ENCODE measurements around the gene ATF7IP2. TPM values are rescaled to one million over a fixed set of nuclear protein-coding genes. Genes with fewer than 3 reads are reported as not detected.
"Not testable (repeated sequence)": the region's sequence is repeated elsewhere in the genome, so short reads cannot be mapped to it uniquely, and the experiment has no call there.

The ATF7IP2 gene
- total and polyA plus RNA-seq, 4 donors: 4.9 to 21.2 (median 12.5) TPM

- not testable (repeated sequence) for ATAC-seq (ENCODE audit: low FRiP score); DNase-seq; H3K4me3 ChIP-seq (ENCODE audit: low read length in 2 of 2); H3K9me3 ChIP-seq (ENCODE audit: control insufficient read depth, low read length); H3K4me1 ChIP-seq (ENCODE audit: control insufficient read depth in 1 of 2, insufficient read depth in 2 of 2, low read length in 2 of 2); H3K36me3 ChIP-seq (ENCODE audit: control insufficient read depth in 1 of 2, insufficient read depth in 2 of 2, low read length in 1 of 2); H3K27me3 ChIP-seq (ENCODE audit: control insufficient read depth in 1 of 2, insufficient read depth in 2 of 2, low read length in 1 of 2); H3K27ac ChIP-seq (ENCODE audit: low read depth in 1 of 2, low read length in 2 of 2)
- intact Hi-C loops (cut with DNase I): loop anchor here (5.0 to 10.0 kb wide), 2 partner anchors 188 to 1940 kb away; no protein-coding TSS in a partner anchor
- 73 to 78% methylated on average over 3 of the region's 3 CpGs for WGBS, 2 donors
These were observed 119.4 kb downstream of the ATF7IP2 start for GRCh38 chr16:10505286-10505685.

- ATAC-seq (ENCODE audit: low FRiP score): peak; percentile 85
- peak in 1 of 2 donors; percentile 56 for DNase-seq
- intact Hi-C loops (cut with DNase I): loop anchor here (1.0 to 10.0 kb wide), 5 partner anchors 192 to 1945 kb away; no protein-coding TSS in a partner anchor
- no peaks in the 10 kb centered on the region for H3K36me3 ChIP-seq (ENCODE audit: control insufficient read depth in 1 of 2, insufficient read depth in 2 of 2, low read length in 1 of 2)
- H3K4me1 ChIP-seq (ENCODE audit: control insufficient read depth in 1 of 2, insufficient read depth in 2 of 2, low read length in 2 of 2): no peaks in the 10 kb centered on the region
- H3K9me3 ChIP-seq (ENCODE audit: control insufficient read depth, low read length): no peaks in the 10 kb centered on the region
- no peaks in the 10 kb centered on the region for H3K27me3 ChIP-seq (ENCODE audit: control insufficient read depth in 1 of 2, insufficient read depth in 2 of 2, low read length in 1 of 2)
- WGBS, 2 donors: 25 to 26% methylated on average over 6 of the region's 6 CpGs
- no peak overlapping the region for H3K27ac ChIP-seq (ENCODE audit: low read depth in 1 of 2, low read length in 2 of 2)
- no peak overlapping the region for H3K4me3 ChIP-seq (ENCODE audit: low read length in 2 of 2)
These were observed 123.7 kb downstream of the ATF7IP2 start for GRCh38 chr16:10509534-10510025.

GRCh38 chr16:10510279-10510678 is 124.4 kb downstream of the ATF7IP2 start:
- Histone ChIP-seq H3K27ac (ENCODE audit: low read depth in 1 of 2, low read length in 2 of 2) (no peak overlapping the region), H3K4me1 (ENCODE audit: control insufficient read depth in 1 of 2, insufficient read depth in 2 of 2, low read length in 2 of 2) (peaks cover 0 to 3% of the 10 kb centered on the region in 2 donors), H3K27me3 (ENCODE audit: control insufficient read depth in 1 of 2, insufficient read depth in 2 of 2, low read length in 1 of 2) (no peaks in the 10 kb centered on the region), H3K4me3 (ENCODE audit: low read length in 2 of 2) (no peak overlapping the region), H3K9me3 (ENCODE audit: control insufficient read depth, low read length) (no peaks in the 10 kb centered on the region), H3K36me3 (ENCODE audit: control insufficient read depth in 1 of 2, insufficient read depth in 2 of 2, low read length in 1 of 2) (no peaks in the 10 kb centered on the region)
- intact Hi-C loops (cut with DNase I): loop anchor here in 1 of 2 donors (5.0 kb wide), 2 partner anchors 193 to 407 kb away; no protein-coding TSS in a partner anchor
- DNase-seq (no peak), ATAC-seq (ENCODE audit: low FRiP score) (no peak)
- WGBS, 2 donors: 65 to 71% methylated on average over 1 to 2 of the region's 2 CpGs

- Histone ChIP-seq H3K9me3 (ENCODE audit: control insufficient read depth, low read length) (no peaks in the 10 kb centered on the region), H3K4me1 (ENCODE audit: control insufficient read depth in 1 of 2, insufficient read depth in 2 of 2, low read length in 2 of 2) (peaks cover 0 to 7% of the 10 kb centered on the region in 2 donors), H3K36me3 (ENCODE audit: control insufficient read depth in 1 of 2, insufficient read depth in 2 of 2, low read length in 1 of 2) (no peaks in the 10 kb centered on the region), H3K27me3 (ENCODE audit: control insufficient read depth in 1 of 2, insufficient read depth in 2 of 2, low read length in 1 of 2) (no peaks in the 10 kb centered on the region), H3K4me3 (ENCODE audit: low read length in 2 of 2) (no peak overlapping the region), H3K27ac (ENCODE audit: low read depth in 1 of 2, low read length in 2 of 2) (no peak overlapping the region)
- ATAC-seq (ENCODE audit: low FRiP score): no peak
- 88 to 91% methylated on average over 1 of the region's 1 CpG for WGBS, 2 donors
- intact Hi-C loops (cut with DNase I): loop anchor here in 1 of 2 donors (5.0 kb wide), 2 partner anchors 195 to 405 kb away; no protein-coding TSS in a partner anchor
- DNase-seq: no peak
These were observed 126.0 kb downstream of the ATF7IP2 start for GRCh38 chr16:10511829-10512228.

GRCh38 chr16:10514369-10515055 is 128.7 kb downstream of the ATF7IP2 start:
- peaks cover 0 to 7% of the 10 kb centered on the region in 2 donors for H3K4me1 ChIP-seq (ENCODE audit: control insufficient read depth in 1 of 2, insufficient read depth in 2 of 2, low read length in 2 of 2)
- peak; percentile 62 for ATAC-seq (ENCODE audit: low FRiP score)
- H3K27me3 ChIP-seq (ENCODE audit: control insufficient read depth in 1 of 2, insufficient read depth in 2 of 2, low read length in 1 of 2): no peaks in the 10 kb centered on the region
- intact Hi-C loops (cut with DNase I): loop anchor here (2.0 to 5.0 kb wide), 3 partner anchors 197 to 403 kb away; no protein-coding TSS in a partner anchor
- no peak for DNase-seq
- H3K4me3 ChIP-seq (ENCODE audit: low read length in 2 of 2): no peak overlapping the region
- no peaks in the 10 kb centered on the region for H3K36me3 ChIP-seq (ENCODE audit: control insufficient read depth in 1 of 2, insufficient read depth in 2 of 2, low read length in 1 of 2)
- no peaks in the 10 kb centered on the region for H3K9me3 ChIP-seq (ENCODE audit: control insufficient read depth, low read length)
- 23% methylated on average over 6 of the region's 6 CpGs for WGBS, 2 donors
- peak overlapping the region; percentile 64 to 80 for H3K27ac ChIP-seq (ENCODE audit: low read depth in 1 of 2, low read length in 2 of 2)

DNA sequence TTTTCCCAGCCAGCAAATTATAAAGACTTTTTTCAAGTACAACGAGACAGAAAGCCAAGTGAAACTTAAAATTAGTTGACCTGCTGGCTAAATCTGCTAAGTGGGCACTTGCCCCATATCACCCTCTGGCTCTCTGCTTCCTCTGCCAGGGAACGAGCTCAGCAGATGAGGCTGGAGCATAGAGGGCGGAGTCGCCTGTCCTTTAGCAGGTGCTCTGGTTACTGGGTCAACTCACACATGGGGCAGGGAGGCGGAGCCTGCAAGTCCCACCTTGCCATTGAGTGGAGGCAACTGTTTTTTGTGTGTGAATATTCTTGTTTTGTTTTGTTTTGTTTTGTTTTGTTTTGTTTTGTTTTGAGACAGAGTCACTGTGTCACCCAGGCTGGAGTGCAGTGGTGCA is 132.0 kb downstream of the ATF7IP2 start:
- H3K4me1 ChIP-seq (ENCODE audit: control insufficient read depth in 1 of 2, insufficient read depth in 2 of 2, low read length in 2 of 2): peaks cover 0 to 7% of the 10 kb centered on the region in 2 donors
- intact Hi-C loops (cut with DNase I): no loop called here
- 61 to 65% methylated on average over 5 of the region's 5 CpGs for WGBS, 2 donors

DNA sequence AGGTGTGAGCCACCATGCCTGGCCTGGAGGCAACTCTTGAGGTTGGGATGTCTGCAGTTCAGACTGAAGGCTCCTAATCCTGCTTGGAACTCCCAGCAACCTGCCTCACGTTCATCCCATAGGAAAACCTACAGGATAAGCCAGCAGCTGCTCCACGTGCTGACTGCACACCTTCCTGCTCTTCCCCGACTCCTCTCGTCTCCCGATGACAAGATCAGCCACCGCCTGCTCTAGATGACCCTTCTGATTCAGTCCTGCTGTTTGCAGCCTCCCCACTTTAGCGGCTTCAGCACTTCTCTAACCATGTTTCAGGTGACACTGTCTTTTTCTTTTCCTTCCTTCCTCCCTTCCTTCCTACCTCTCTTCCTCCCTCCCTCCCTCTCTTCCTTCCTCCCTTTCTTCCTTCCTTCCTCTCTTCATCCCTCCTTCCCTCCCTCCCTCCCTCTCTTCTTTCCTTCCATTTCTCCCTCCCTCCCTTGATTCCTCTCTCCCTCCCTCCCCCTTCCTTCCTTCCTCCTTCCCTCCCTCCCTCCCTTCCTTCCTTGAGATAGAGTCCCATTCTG is 132.7 kb downstream of the ATF7IP2 start:
- Histone ChIP-seq H3K36me3 (ENCODE audit: control insufficient read depth in 1 of 2, insufficient read depth in 2 of 2, low read length in 1 of 2) (no peaks in the 10 kb centered on the region), H3K4me3 (ENCODE audit: low read length in 2 of 2) (no peak overlapping the region), H3K4me1 (ENCODE audit: control insufficient read depth in 1 of 2, insufficient read depth in 2 of 2, low read length in 2 of 2) (peaks cover 0 to 7% of the 10 kb centered on the region in 2 donors), H3K9me3 (ENCODE audit: control insufficient read depth, low read length) (no peaks in the 10 kb centered on the region), H3K27ac (ENCODE audit: low read depth in 1 of 2, low read length in 2 of 2) (no peak overlapping the region), H3K27me3 (ENCODE audit: control insufficient read depth in 1 of 2, insufficient read depth in 2 of 2, low read length in 1 of 2) (no peaks in the 10 kb centered on the region)
- intact Hi-C loops (cut with DNase I): no loop called here
- no peak for DNase-seq
- ATAC-seq (ENCODE audit: low FRiP score): no peak
- WGBS, 2 donors: 86 to 90% methylated on average over 7 of the region's 7 CpGs

More for the DNA sequence above, 132.0 kb downstream of the ATF7IP2 start:
- no peak for ATAC-seq (ENCODE audit: low FRiP score)
- no peaks in the 10 kb centered on the region for H3K27me3 ChIP-seq (ENCODE audit: control insufficient read depth in 1 of 2, insufficient read depth in 2 of 2, low read length in 1 of 2)
- H3K9me3 ChIP-seq (ENCODE audit: control insufficient read depth, low read length): no peaks in the 10 kb centered on the region
- H3K27ac ChIP-seq (ENCODE audit: low read depth in 1 of 2, low read length in 2 of 2): no peak overlapping the region
- no peak for DNase-seq
- H3K4me3 ChIP-seq (ENCODE audit: low read length in 2 of 2): no peak overlapping the region
- H3K36me3 ChIP-seq (ENCODE audit: control insufficient read depth in 1 of 2, insufficient read depth in 2 of 2, low read length in 1 of 2): no peaks in the 10 kb centered on the region

GRCh38 chr16:10519297-10519696 is 133.4 kb downstream of the ATF7IP2 start:
- Histone ChIP-seq H3K9me3 (ENCODE audit: control insufficient read depth, low read length) (no peaks in the 10 kb centered on the region), H3K36me3 (ENCODE audit: control insufficient read depth in 1 of 2, insufficient read depth in 2 of 2, low read length in 1 of 2) (peaks cover 1 to 3% of the 10 kb centered on the region in 2 donors), H3K27ac (ENCODE audit: low read depth in 1 of 2, low read length in 2 of 2) (no peak overlapping the region), H3K4me3 (ENCODE audit: low read length in 2 of 2) (no peak overlapping the region), H3K27me3 (ENCODE audit: control insufficient read depth in 1 of 2, insufficient read depth in 2 of 2, low read length in 1 of 2) (no peaks in the 10 kb centered on the region), H3K4me1 (ENCODE audit: control insufficient read depth in 1 of 2, insufficient read depth in 2 of 2, low read length in 2 of 2) (peaks cover 0 to 7% of the 10 kb centered on the region in 2 donors)
- no peak for ATAC-seq (ENCODE audit: low FRiP score)
- no CpG with 5 or more reads among the region's 1 CpG for WGBS, 2 donors
- intact Hi-C loops (cut with DNase I): no loop called here
- DNase-seq: no peak

All from aorta (tissue), 5 donors.